WTC11 (cell line): Measurements from ENCODE around the gene PCSK5. TPM values are rescaled to one million over a fixed set of nuclear protein-coding genes. Genes with fewer than 3 reads are reported as not detected.

Experiments used
- ATAC-seq: fragments of 200-7000 bp; cut with Tn5 transposase; 2 replicates; pipeline ENCODE4 v1.10.0; 2021; ENCODE audit warnings: mild to moderate bottlenecking, moderate library complexity
- CTCF ChIA-PET: fragments of 300-600 bp; sonication (Branson Sonifier 250); formaldehyde crosslinking; loops from one replicate; lab custom pipeline; 2021; ENCODE audit warnings: antibody characterized with exemption; lab: Charles Lee
- POLR2A ChIA-PET: fragments of 350-600 bp; sonication (Branson Sonifier 250); formaldehyde crosslinking; loops from one replicate; lab custom pipeline; 2021; ENCODE audit warnings: antibody characterized with exemption; lab: Charles Lee
- DNase-seq: peaks from one replicate; pipeline ENCODE4 v3.0.0; 2021; ENCODE audit warnings: low spot score
- H3K27ac Mint-ChIP-seq: 2 replicates; pipeline ENCODE4 v1.8.0; 2021; ENCODE audit warnings: mixed read lengths
- H3K27me3 Mint-ChIP-seq: 2 replicates; pipeline ENCODE4 v1.8.0; 2021; ENCODE audit warnings: low read depth, mild to moderate bottlenecking, moderate library complexity, mixed read lengths
- H3K36me3 Mint-ChIP-seq: 2 replicates; pipeline ENCODE4 v1.8.0; 2021; ENCODE audit warnings: mixed read lengths
- H3K4me1 Mint-ChIP-seq: 2 replicates; pipeline ENCODE4 v1.8.0; 2022; ENCODE audit warnings: mixed read lengths
- H3K4me3 Mint-ChIP-seq: 2 replicates; pipeline ENCODE4 v1.8.0; 2021; ENCODE audit warnings: mild to moderate bottlenecking, moderate library complexity, mixed read lengths
- H3K9me3 Mint-ChIP-seq: 2 replicates; pipeline ENCODE4 v1.8.0; 2021; ENCODE audit warnings: mixed read lengths
- AR ChIP-seq: fragments of 250-450 bp; sonication (Bioruptor Pico); IDR thresholded peaks from 2 replicates; pipeline ENCODE4 v1.9.0; 2021; ENCODE audit warnings: mild to moderate bottlenecking
- ATF1 ChIP-seq: sonication (generic); formaldehyde crosslinking; IDR thresholded peaks from 2 replicates; pipeline ENCODE4 v1.8.1; 2023; ENCODE audit warnings: mild to moderate bottlenecking, moderate library complexity, missing genetic modification reagents
- ATF3 ChIP-seq: sonication (generic); formaldehyde crosslinking; conservative IDR thresholded peaks from 2 replicates; pipeline ENCODE4 v1.8.1; 2022; ENCODE audit warnings: mild to moderate bottlenecking, missing genetic modification reagents
- CBFB ChIP-seq: sonication (generic); formaldehyde crosslinking; IDR thresholded peaks from 2 replicates; pipeline ENCODE4 v1.8.1; 2022; ENCODE audit warnings: mild to moderate bottlenecking, low read depth, missing genetic modification reagents
- CREM ChIP-seq: sonication (generic); formaldehyde crosslinking; IDR thresholded peaks from 2 replicates; pipeline ENCODE4 v1.8.1; 2022; ENCODE audit warnings: mild to moderate bottlenecking, missing genetic modification reagents, moderate library complexity
- E2F5 ChIP-seq: sonication (generic); formaldehyde crosslinking; IDR thresholded peaks from 2 replicates; pipeline ENCODE4 v1.8.1; 2022; ENCODE audit warnings: mild to moderate bottlenecking, moderate library complexity, missing genetic modification reagents
- ELF4 ChIP-seq: sonication (generic); formaldehyde crosslinking; IDR thresholded peaks from 2 replicates; pipeline ENCODE4 v1.8.1; 2022; ENCODE audit warnings: low read depth, mild to moderate bottlenecking, moderate library complexity, missing genetic modification reagents
- EMX1 ChIP-seq: fragments of 250-450 bp; sonication (Bioruptor Pico); IDR thresholded peaks from 2 replicates; pipeline ENCODE4 v1.8.0; 2021; ENCODE audit warnings: mild to moderate bottlenecking
- GTF2I ChIP-seq: fragments of 250-450 bp; sonication (Bioruptor Pico); conservative IDR thresholded peaks from 2 replicates; pipeline ENCODE4 v1.4.0; 2021; ENCODE audit warnings: mild to moderate bottlenecking
- JAZF1 ChIP-seq: fragments of 250-450 bp; sonication (Bioruptor Pico); IDR thresholded peaks from 2 replicates; pipeline ENCODE4 v1.9.0; 2021; ENCODE audit warnings: moderate library complexity, mild to moderate bottlenecking, inconsistent platforms
- KAT7 ChIP-seq: sonication (generic); formaldehyde crosslinking; IDR thresholded peaks from 2 replicates; pipeline ENCODE4 v1.8.1; 2023; ENCODE audit warnings: missing genetic modification reagents, mild to moderate bottlenecking, borderline replicate concordance
- NFATC4 ChIP-seq: fragments of 250-450 bp; sonication (Bioruptor Pico); IDR thresholded peaks from 2 replicates; pipeline ENCODE4 v1.9.0; 2021; ENCODE audit warnings: mild to moderate bottlenecking
- NFE2L1 ChIP-seq: sonication (generic); formaldehyde crosslinking; IDR thresholded peaks from 2 replicates; pipeline ENCODE4 v1.8.1; 2023; ENCODE audit warnings: missing genetic modification reagents
- NFYB ChIP-seq: sonication (generic); formaldehyde crosslinking; conservative IDR thresholded peaks from 2 replicates; pipeline ENCODE4 v1.8.0; 2022; ENCODE audit warnings: low read depth, missing genetic modification reagents
- OVOL2 ChIP-seq: fragments of 250-450 bp; sonication (Bioruptor Pico); IDR thresholded peaks from 2 replicates; pipeline ENCODE4 v1.9.0; 2021; ENCODE audit warnings: mild to moderate bottlenecking, borderline replicate concordance
- PREB ChIP-seq: sonication (generic); formaldehyde crosslinking; IDR thresholded peaks from 2 replicates; pipeline ENCODE4 v1.8.1; 2022; ENCODE audit warnings: mild to moderate bottlenecking, missing genetic modification reagents, moderate library complexity, borderline replicate concordance
- SOX15 ChIP-seq: fragments of 250-450 bp; sonication (Bioruptor Pico); IDR thresholded peaks from 2 replicates; pipeline ENCODE4 v1.9.0; 2021; ENCODE audit warnings: mild to moderate bottlenecking
- TCF7 ChIP-seq: sonication (generic); formaldehyde crosslinking; IDR thresholded peaks from 2 replicates; pipeline ENCODE4 v1.8.0; 2022; ENCODE audit warnings: mild to moderate bottlenecking, low read depth, missing genetic modification reagents, moderate library complexity
- ZBTB21 ChIP-seq: sonication (generic); formaldehyde crosslinking; IDR thresholded peaks from 2 replicates; pipeline ENCODE4 v1.8.1; 2023; ENCODE audit warnings: mild to moderate bottlenecking, missing genetic modification reagents, borderline replicate concordance
- ZNF121 ChIP-seq: sonication (generic); formaldehyde crosslinking; IDR thresholded peaks from 2 replicates; pipeline ENCODE4 v1.8.0; 2023; ENCODE audit warnings: missing genetic modification reagents
- ZNF263 ChIP-seq: sonication (generic); formaldehyde crosslinking; IDR thresholded peaks from 2 replicates; pipeline ENCODE4 v1.8.1; 2022; ENCODE audit warnings: low read depth, mild to moderate bottlenecking, moderate library complexity, missing genetic modification reagents
- ZNF512 ChIP-seq: sonication (generic); formaldehyde crosslinking; IDR thresholded peaks from 2 replicates; pipeline ENCODE4 v1.8.1; 2022; ENCODE audit warnings: missing genetic modification reagents, borderline replicate concordance
- total RNA-seq: library from RNA; stranded (reverse); gene quantifications from 3 replicates; pipeline ENCODE4 v1.2.3, GENCODE V29; 2021

Gene PCSK5
- total RNA-seq, 1 experiment from 2014 or later: 30.6 TPM

GRCh38 chr9:76003041-76003440 lies 112.6 kb downstream of the PCSK5 start (continued):
- TF ChIP-seq ZNF263 (CRISPR knock-in tag) (no peak), E2F5 (no peak), OVOL2 (CRISPR knock-in tag) (no peak), ZBTB21 (CRISPR knock-in tag) (no peak), NFYB (CRISPR knock-in tag) (no peak), GTF2I (CRISPR knock-in tag) (no peak)

- H3K27me3 Mint-ChIP-seq: no peaks in the 10 kb centered on the region
- no peak for DNase-seq
- no peaks in the 10 kb centered on the region for H3K4me1 Mint-ChIP-seq
- 0 out of 2 replicates have a peak, but pooled peaks cover 2% of the 10 kb centered on the region for H3K36me3 Mint-ChIP-seq
- H3K4me3 Mint-ChIP-seq: no peak overlapping the region
- peaks cover 2% of the 10 kb centered on the region for H3K9me3 Mint-ChIP-seq
- no peak for TF ChIP-seq AR (CRISPR knock-in tag)
- no peak for TF ChIP-seq JAZF1
- TF ChIP-seq ZNF512: no peak
- no peak for TF ChIP-seq KAT7 (CRISPR knock-in tag)
- no peak for TF ChIP-seq SOX15
- TF ChIP-seq EMX1 (CRISPR knock-in tag): no peak
- TF ChIP-seq E2F5: no peak
- no peak for TF ChIP-seq ZNF121 (CRISPR knock-in tag)
- POLR2A ChIA-PET: no interaction called here
- H3K27ac Mint-ChIP-seq: no peak overlapping the region
- CTCF ChIA-PET: no interaction called here
- ATAC-seq: no peak
Observed at GRCh38 chr9:76004526-76004925, 114.1 kb downstream of the PCSK5 start.

- DNase-seq: no peak
- no peaks in the 10 kb centered on the region for H3K36me3 Mint-ChIP-seq
- no peaks in the 10 kb centered on the region for H3K27me3 Mint-ChIP-seq
- no peak overlapping the region for H3K4me3 Mint-ChIP-seq
- TF ChIP-seq NFATC4 (CRISPR knock-in tag): no peak
- no peak for TF ChIP-seq PREB (CRISPR knock-in tag)
- TF ChIP-seq ATF1 (CRISPR knock-in tag): no peak
- no peak for TF ChIP-seq ELF4 (CRISPR knock-in tag)
- TF ChIP-seq CBFB (CRISPR knock-in tag): no peak
- no peak for TF ChIP-seq JAZF1
- TF ChIP-seq NFE2L1 (CRISPR knock-in tag): no peak
- TF ChIP-seq CREM (CRISPR knock-in tag): no peak
- no peak for TF ChIP-seq ZBTB21 (CRISPR knock-in tag)
- TF ChIP-seq ATF3 (CRISPR knock-in tag): no peak
- no peak for TF ChIP-seq TCF7 (CRISPR knock-in tag)
- TF ChIP-seq, all 79 proteins: peak for 0
- ChIA-PET CTCF (no interaction called here), POLR2A (no interaction called here)
- Mint-ChIP-seq H3K9me3 (no peaks in the 10 kb centered on the region), H3K27ac (no peak overlapping the region), H3K4me1 (no peaks in the 10 kb centered on the region)
- ATAC-seq: no peak
Observed at GRCh38 chr9:76007935-76008334, 117.5 kb downstream of the PCSK5 start.
